Tibial artery (tissue), 4 donors: Measurements from ENCODE around the gene NT5DC2.

ENCODE experiments used
- DNase-seq, 2 donors: peaks; one replicate each; pipeline ENCODE4 v3.0.0-alpha.2; 2019
- H3K27ac ChIP-seq, 2 donors: fragments of 200-600 bp; sonication (generic) in 1 of 2; 1 replicate in 1 of 2; 2 replicates in 1 of 2; pipeline ENCODE4 v1.5.1; 2018 to 2019; ENCODE audit warnings: mild to moderate bottlenecking in 1 of 2
- H3K27me3 ChIP-seq, 2 donors: fragments of 200-600 bp; sonication (generic) in 1 of 2; one replicate each; pipeline versions ENCODE4 v1.5.1 to v1.6.0; 2016 to 2019
- H3K36me3 ChIP-seq, 3 donors: fragments of 200-600 bp; sonication (generic) in 2 of 3; one replicate each; pipeline ENCODE4 v1.5.1; 2016 to 2019; ENCODE audit warnings: mild to moderate bottlenecking in 2 of 3
- H3K4me1 ChIP-seq, 4 donors: fragments of 200-600 bp; sonication (generic) in 2 of 4; 1 replicate in 3 of 4; 2 replicates in 1 of 4; pipeline ENCODE4 v1.5.1; 2016 to 2019
- H3K4me3 ChIP-seq, 2 donors: fragments of 200-600 bp; sonication (generic) in 1 of 2; 1 replicate in 1 of 2; 2 replicates in 1 of 2; pipeline ENCODE4 v1.5.1; 2018 to 2019; ENCODE audit warnings: mild to moderate bottlenecking in 2 of 2
- H3K9me3 ChIP-seq, 3 donors: fragments of 200-600 bp; sonication (generic) in 1 of 3; one replicate each; pipeline ENCODE4 v1.5.1; 2016 to 2019
- CTCF ChIP-seq, 2 experiments: fragments of 200-600 bp in 1 of 2; fragments of 450-650 bp in 1 of 2; IDR thresholded peaks; one replicate each; pipeline ENCODE4 v1.5.1; 2017 to 2019; ENCODE audit warnings: antibody characterized with exemption in 2 of 2, mild to moderate bottlenecking in 1 of 2, moderate library complexity in 1 of 2
- intact Hi-C: fragments of 100-400 bp; cut with DNase I; formaldehyde crosslinking; loops from one replicate; pipeline ENCODE4 v1.15.0; 2023; ENCODE audit warnings: low total_unique reads

Gene NT5DC2

GRCh38 chr3:52544937-52545336, 11.3 kb upstream of the NT5DC2 start:
- Histone ChIP-seq H3K9me3 (no peaks in the 10 kb centered on the region), H3K36me3 (peaks cover 28 to 62% (median 52%) of the 10 kb centered on the region in 3 donors), H3K4me3 (no peak overlapping the region), H3K27ac (no peak overlapping the region), H3K27me3 (no peaks in the 10 kb centered on the region), H3K4me1 (peaks cover 0 to 7% (median 4%) of the 10 kb centered on the region in 4 donors)
- no peak for TF ChIP-seq CTCF (IDR thresholded peaks at IDR 0.05)
- intact Hi-C loops: no loop called here
- no peak for DNase-seq

GRCh38 chr3:52541050-52541449, 7.4 kb upstream of the NT5DC2 start:
- Histone ChIP-seq H3K27ac (no peak overlapping the region), H3K4me1 (peaks cover 0 to 39% (median 31%) of the 10 kb centered on the region in 4 donors), H3K27me3 (no peaks in the 10 kb centered on the region), H3K36me3 (peaks cover 0 to 31% (median 18%) of the 10 kb centered on the region in 3 donors), H3K9me3 (no peaks in the 10 kb centered on the region), H3K4me3 (no peak overlapping the region)
- no peak for DNase-seq
- intact Hi-C loops: no loop called here
- no peak for TF ChIP-seq CTCF (IDR thresholded peaks at IDR 0.05)

- no peak for TF ChIP-seq CTCF (IDR thresholded peaks at IDR 0.05)
- peaks cover 0 to 20% (median 15%) of the 10 kb centered on the region in 3 donors for H3K36me3 ChIP-seq
- no peak overlapping the region for H3K27ac ChIP-seq
- intact Hi-C loops: loop anchor here (10.0 kb wide), 1 partner anchor 64 kb away; no protein-coding TSS in a partner anchor
- H3K9me3 ChIP-seq: no peaks in the 10 kb centered on the region
- H3K4me1 ChIP-seq: peaks cover 0 to 55% (median 45%) of the 10 kb centered on the region in 4 donors
- no peaks in the 10 kb centered on the region for H3K27me3 ChIP-seq
- no peak for DNase-seq
- H3K4me3 ChIP-seq: no peak overlapping the region
These were observed 5.5 kb upstream of the NT5DC2 start for GRCh38 chr3:52539010-52539653.

GRCh38 chr3:52537726-52538421, 4.2 kb upstream of the NT5DC2 start:
- peak overlapping the region; percentile 80 to 85 for H3K27ac ChIP-seq
- H3K9me3 ChIP-seq: no peaks in the 10 kb centered on the region
- H3K27me3 ChIP-seq: no peaks in the 10 kb centered on the region
- peaks cover 0 to 15% (median 10%) of the 10 kb centered on the region in 3 donors for H3K36me3 ChIP-seq
- peak overlapping the region; percentile 68 to 69 for H3K4me3 ChIP-seq
- no peak for DNase-seq
- intact Hi-C loops: loop anchor here (10.0 kb wide), 1 partner anchor 63 kb away; no protein-coding TSS in a partner anchor
- H3K4me1 ChIP-seq: peaks cover 0 to 62% (median 52%) of the 10 kb centered on the region in 4 donors
- no peak for TF ChIP-seq CTCF (IDR thresholded peaks at IDR 0.05)

- H3K9me3 ChIP-seq: no peaks in the 10 kb centered on the region
- no peaks in the 10 kb centered on the region for H3K27me3 ChIP-seq
- H3K36me3 ChIP-seq: peaks cover 0 to 15% (median 8%) of the 10 kb centered on the region in 3 donors
- peak overlapping the region; percentile 68 to 69 for H3K4me3 ChIP-seq
- intact Hi-C loops: loop anchor here (10.0 kb wide), 1 partner anchor 62 kb away; no protein-coding TSS in a partner anchor
- peaks cover 0 to 68% (median 57%) of the 10 kb centered on the region in 4 donors for H3K4me1 ChIP-seq
- DNase-seq: no peak
- peak in 1 of 2 experiments; percentile 6 for TF ChIP-seq CTCF (IDR thresholded peaks at IDR 0.05)
- H3K27ac ChIP-seq: peak overlapping the region; percentile 80 to 85
These were observed 3.5 kb upstream of the NT5DC2 start for GRCh38 chr3:52537165-52537620.
